GM21360 (cell line): ENCODE results near the gene SNRNP35.
"Not testable (repeated sequence)": the region's sequence is repeated elsewhere in the genome, so short reads cannot be mapped to it uniquely, and the experiment has no call there.

Experiments used
- ATAC-seq: cut with Tn5 transposase; IDR thresholded peaks from one replicate; pipeline ENCODE4 v1.9.1; 2021; ENCODE audit warnings: mild to moderate bottlenecking, moderate library complexity; ENCODE audit not compliant: unreplicated experiment

Gene SNRNP35

GRCh38 chr12:123487428-123487827 is 29.5 kb downstream of the SNRNP35 start:
- ATAC-seq = no peak

- ATAC-seq = no peak
Observed at GRCh38 chr12:123488539-123489230, 30.7 kb downstream of the SNRNP35 start.

- ATAC-seq = no peak
Observed at GRCh38 chr12:123489580-123489979, 31.6 kb downstream of the SNRNP35 start.

- no peak for ATAC-seq
Observed at GRCh38 chr12:123490089-123490488, 32.1 kb downstream of the SNRNP35 start.

GRCh38 chr12:123491056-123491455 is 33.1 kb downstream of the SNRNP35 start:
- no peak for ATAC-seq

- no peak for ATAC-seq
Observed at GRCh38 chr12:123491481-123491880, 33.5 kb downstream of the SNRNP35 start.

- ATAC-seq = not testable (repeated sequence)
Observed at GRCh38 chr12:123492339-123493039, 34.5 kb downstream of the SNRNP35 start.

GRCh38 chr12:123494124-123494851 is 36.3 kb downstream of the SNRNP35 start:
- no peak for ATAC-seq

- no peak for ATAC-seq
Observed at GRCh38 chr12:123497065-123497464, 39.1 kb downstream of the SNRNP35 start.

GRCh38 chr12:123498126-123498825 is 40.3 kb downstream of the SNRNP35 start:
- no peak for ATAC-seq

GRCh38 chr12:123499332-123499731 is 41.4 kb downstream of the SNRNP35 start:
- ATAC-seq = no peak

GRCh38 chr12:123502163-123502704 is 44.3 kb downstream of the SNRNP35 start:
- ATAC-seq = no peak

- ATAC-seq = no peak
Observed at GRCh38 chr12:123506059-123506842, 48.3 kb downstream of the SNRNP35 start.

- ATAC-seq = no peak
Observed at GRCh38 chr12:123506843-123507236, 48.9 kb downstream of the SNRNP35 start.

GRCh38 chr12:123512838-123513665 is 55.1 kb downstream of the SNRNP35 start:
- no peak for ATAC-seq

- no peak for ATAC-seq
Observed at GRCh38 chr12:123513805-123514204, 55.9 kb downstream of the SNRNP35 start.

GRCh38 chr12:123514582-123515221 is 56.8 kb downstream of the SNRNP35 start:
- ATAC-seq = not testable (repeated sequence)

- no peak for ATAC-seq
Observed at GRCh38 chr12:123516216-123516780, 58.4 kb downstream of the SNRNP35 start.
